ENCODE results near the gene PRDM2. TPM values are rescaled to one million over a fixed set of nuclear protein-coding genes. Genes with fewer than 3 reads are reported as not detected.

PRDM2 gene
- total RNA-seq, 1 donor from 2014 or later: 88.3 TPM

DNA sequence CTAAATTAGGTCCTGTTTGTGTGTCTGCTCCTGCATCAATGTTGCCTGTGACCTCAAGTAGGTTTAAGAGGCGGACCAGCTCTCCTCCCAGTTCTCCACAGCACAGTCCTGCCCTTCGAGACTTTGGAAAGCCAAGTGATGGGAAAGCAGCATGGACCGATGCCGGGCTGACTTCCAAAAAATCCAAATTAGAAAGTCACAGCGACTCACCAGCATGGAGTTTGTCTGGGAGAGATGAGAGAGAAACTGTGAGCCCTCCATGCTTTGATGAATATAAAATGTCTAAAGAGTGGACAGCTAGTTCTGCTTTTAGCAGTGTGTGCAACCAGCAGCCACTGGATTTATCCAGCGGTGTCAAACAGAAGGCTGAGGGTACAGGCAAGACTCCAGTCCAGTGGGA is 79.9 kb downstream of the PRDM2 start:
- H3K27me3 Mint-ChIP-seq (ENCODE audit: unreplicated experiment): no peaks in the 10 kb centered on the region
- no peak overlapping the region for H3K27ac Mint-ChIP-seq (ENCODE audit: unreplicated experiment)
- peaks cover 5% of the 10 kb centered on the region for H3K9me3 Mint-ChIP-seq (ENCODE audit: unreplicated experiment)
- peaks cover 7% of the 10 kb centered on the region for H3K4me1 Mint-ChIP-seq (ENCODE audit: low read depth, unreplicated experiment)
- no peaks in the 10 kb centered on the region for H3K36me3 Mint-ChIP-seq (ENCODE audit: unreplicated experiment)
- DNase-seq: no peak
- no peak for TF ChIP-seq CTCF (IDR thresholded peaks at IDR 0.05; ENCODE audit: partially characterized antibody, unreplicated experiment)
- H3K4me3 Mint-ChIP-seq (ENCODE audit: unreplicated experiment): no peak overlapping the region

- no peaks in the 10 kb centered on the region for H3K27me3 Mint-ChIP-seq (ENCODE audit: unreplicated experiment)
- H3K36me3 Mint-ChIP-seq (ENCODE audit: unreplicated experiment): no peaks in the 10 kb centered on the region
- peaks cover 5% of the 10 kb centered on the region for H3K9me3 Mint-ChIP-seq (ENCODE audit: unreplicated experiment)
- no peak overlapping the region for H3K4me3 Mint-ChIP-seq (ENCODE audit: unreplicated experiment)
- no peak overlapping the region for H3K27ac Mint-ChIP-seq (ENCODE audit: unreplicated experiment)
- peaks cover 7% of the 10 kb centered on the region for H3K4me1 Mint-ChIP-seq (ENCODE audit: low read depth, unreplicated experiment)
- TF ChIP-seq CTCF (IDR thresholded peaks at IDR 0.05; ENCODE audit: partially characterized antibody, unreplicated experiment): no peak
- DNase-seq: no peak
These were observed 80.8 kb downstream of the PRDM2 start for GRCh38 chr1:13780780-13781179.

GRCh38 chr1:13781228-13781627 is 81.2 kb downstream of the PRDM2 start:
- H3K4me3 Mint-ChIP-seq (ENCODE audit: unreplicated experiment): no peak overlapping the region
- no peak for TF ChIP-seq CTCF (IDR thresholded peaks at IDR 0.05; ENCODE audit: partially characterized antibody, unreplicated experiment)
- no peak for DNase-seq
- H3K27ac Mint-ChIP-seq (ENCODE audit: unreplicated experiment): no peak overlapping the region
- peaks cover 7% of the 10 kb centered on the region for H3K4me1 Mint-ChIP-seq (ENCODE audit: low read depth, unreplicated experiment)
- H3K27me3 Mint-ChIP-seq (ENCODE audit: unreplicated experiment): peaks cover 2% of the 10 kb centered on the region
- peaks cover 5% of the 10 kb centered on the region for H3K9me3 Mint-ChIP-seq (ENCODE audit: unreplicated experiment)
- H3K36me3 Mint-ChIP-seq (ENCODE audit: unreplicated experiment): no peaks in the 10 kb centered on the region

GRCh38 chr1:13781907-13782633 is 82.1 kb downstream of the PRDM2 start:
- DNase-seq: no peak
- TF ChIP-seq CTCF (IDR thresholded peaks at IDR 0.05; ENCODE audit: partially characterized antibody, unreplicated experiment): no peak
- peaks cover 7% of the 10 kb centered on the region for H3K4me1 Mint-ChIP-seq (ENCODE audit: low read depth, unreplicated experiment)
- H3K4me3 Mint-ChIP-seq (ENCODE audit: unreplicated experiment): no peak overlapping the region
- peaks cover 2% of the 10 kb centered on the region for H3K27me3 Mint-ChIP-seq (ENCODE audit: unreplicated experiment)
- no peak overlapping the region for H3K27ac Mint-ChIP-seq (ENCODE audit: unreplicated experiment)
- peaks cover 5% of the 10 kb centered on the region for H3K9me3 Mint-ChIP-seq (ENCODE audit: unreplicated experiment)
- H3K36me3 Mint-ChIP-seq (ENCODE audit: unreplicated experiment): no peaks in the 10 kb centered on the region

- no peak overlapping the region for H3K27ac Mint-ChIP-seq (ENCODE audit: unreplicated experiment)
These were observed 82.8 kb downstream of the PRDM2 start for GRCh38 chr1:13782634-13783360.

More at GRCh38 chr1:13782634-13783360, 82.8 kb downstream of the PRDM2 start:
- Mint-ChIP-seq H3K36me3 (ENCODE audit: unreplicated experiment) (no peaks in the 10 kb centered on the region), H3K9me3 (ENCODE audit: unreplicated experiment) (peaks cover 5% of the 10 kb centered on the region), H3K4me3 (ENCODE audit: unreplicated experiment) (no peak overlapping the region), H3K27me3 (ENCODE audit: unreplicated experiment) (peaks cover 2% of the 10 kb centered on the region), H3K4me1 (ENCODE audit: low read depth, unreplicated experiment) (peaks cover 7% of the 10 kb centered on the region)
- no peak for TF ChIP-seq CTCF (IDR thresholded peaks at IDR 0.05; ENCODE audit: partially characterized antibody, unreplicated experiment)
- no peak for DNase-seq

All from glutamatergic neuron (in vitro differentiated cells).